Measurements from ENCODE around the gene TXNDC17.
"Not testable (repeated sequence)": the region's sequence is repeated elsewhere in the genome, so short reads cannot be mapped to it uniquely, and the experiment has no call there.

TXNDC17 gene

GRCh38 chr17:6684881-6685767 lies 44.3 kb downstream of the TXNDC17 start:
- no peak for DNase-seq

- DNase-seq: no peak
Observed at GRCh38 chr17:6686026-6686425, 45.2 kb downstream of the TXNDC17 start.

GRCh38 chr17:6688944-6689343 lies 48.1 kb downstream of the TXNDC17 start:
- DNase-seq: no peak

- DNase-seq: no peak
Observed at GRCh38 chr17:6690641-6691040, 49.8 kb downstream of the TXNDC17 start.

GRCh38 chr17:6691546-6691945 lies 50.7 kb downstream of the TXNDC17 start:
- no peak for DNase-seq

GRCh38 chr17:6691958-6692357 lies 51.1 kb downstream of the TXNDC17 start:
- not testable (repeated sequence) for DNase-seq

Data from NCI-H526 treated with DMSO at 0.1 percent for 48 hours (cell line).